K562 (cell line): ENCODE measurements around the gene POLR2B. TPM values are rescaled to one million over a fixed set of nuclear protein-coding genes. Genes with fewer than 3 reads are reported as not detected.

Source experiments
- ATAC-seq: fragments of 200-7000 bp; cut with Tn5 transposase; 3 replicates; pipeline ENCODE4 v1.9.1; 2020; ENCODE audit warnings: moderate library complexity
- BruUV-seq: library from RNA; stranded (reverse); fragments of 400-500 nt; replicated peaks from 2 replicates; lab custom pipeline; 2021; lab: Mats Ljungman, UMichigan
- CTCF ChIA-PET: fragments of 300-600 bp; formaldehyde crosslinking; extraction: SDS; loops from one replicate; lab custom pipeline; 2021; ENCODE audit warnings: low intra/inter-chr PET ratio; lab: Yijun Ruan, JAX
- POLR2A ChIA-PET: fragments of 300-600, 350-650 bp; sonication (Branson Sonifier 250); formaldehyde crosslinking; extraction: SDS; loops from one replicate; lab custom pipeline; 2021; ENCODE audit warnings: antibody characterized with exemption, inconsistent platforms; lab: Yijun Ruan, JAX
- DNase-seq, 4 experiments: peaks; one replicate each; pipeline versions ENCODE4 v3.0.0 to v3.0.0-alpha.2; 2011 to 2018; ENCODE audit warnings: low spot score in 3 of 4, mixed read lengths in 3 of 4; ENCODE audit errors: extremely low read depth in 1 of 4
- FAIRE-seq: peaks from 2 replicates; lab custom pipeline; 2011; peaks lifted over from hg19 to GRCh38; lab: Jason Lieb, UNC
- H2AFZ ChIP-seq: 2 replicates; pipeline ENCODE4 v1.6.0; 2011; ENCODE audit warnings: low read depth, low read length, control low read depth, inconsistent platforms
- H3K27ac ChIP-seq: fragments of 200-600 bp; 3 replicates; pipeline ENCODE4 v1.8.0; 2011; ENCODE audit warnings: low read depth, mild to moderate bottlenecking, control low read depth, inconsistent platforms, low read length, moderate library complexity, mixed read lengths; ENCODE audit errors: extremely low read depth
- H3K27me3 ChIP-seq, 2 experiments: fragments of 300-600 bp in 1 of 2; 2 replicates in 1 of 2; 3 replicates in 1 of 2; pipeline versions ENCODE4 v1.6.0 to v1.8.0; 2011; ENCODE audit warnings: inconsistent platforms in 2 of 2, low read length in 2 of 2, mild to moderate bottlenecking in 1 of 2, mixed read lengths in 1 of 2, moderate library complexity in 1 of 2; ENCODE audit not compliant: control insufficient read depth in 2 of 2, insufficient read depth in 2 of 2
- H3K36me3 ChIP-seq: fragments of 300-600 bp; 3 replicates; pipeline ENCODE4 v1.8.0; 2011; ENCODE audit warnings: mild to moderate bottlenecking, low read length, inconsistent platforms; ENCODE audit not compliant: control insufficient read depth, insufficient read depth
- H3K4me1 ChIP-seq, 2 experiments: fragments of 200-600 bp in 1 of 2; replicated peaks in 1 of 2; 2 replicates in 1 of 2; 3 replicates in 1 of 2; pipeline versions ENCODE4 v1.5.1 to v1.8.0; 2011; ENCODE audit warnings: inconsistent platforms in 2 of 2, low read length in 2 of 2, mild to moderate bottlenecking in 1 of 2, mixed read lengths in 1 of 2, moderate library complexity in 1 of 2; ENCODE audit not compliant: control insufficient read depth in 2 of 2, insufficient read depth in 2 of 2
- H3K4me2 ChIP-seq: 2 replicates; pipeline ENCODE4 v1.6.1; 2011; ENCODE audit warnings: low read length, control low read depth, inconsistent platforms, mixed read lengths; ENCODE audit not compliant: insufficient read depth
- H3K4me3 ChIP-seq: fragments of 200-600 bp; sonication (generic), shearing (Covaris generic); 2 replicates; pipeline ENCODE4 v1.5.1; 2016; ENCODE audit warnings: control low read depth, inconsistent platforms
- H3K79me2 ChIP-seq: fragments of 200-600 bp; 3 replicates; pipeline ENCODE4 v1.8.0; 2011; ENCODE audit warnings: low read length, inconsistent platforms; ENCODE audit not compliant: control insufficient read depth, insufficient read depth
- H3K9ac ChIP-seq, 2 experiments: 2 replicates each; pipeline versions ENCODE4 v1.6.0 to v1.6.1; 2011; ENCODE audit warnings: low read depth in 2 of 2, low read length in 2 of 2, control low read depth in 1 of 2, inconsistent platforms in 1 of 2, mild to moderate bottlenecking in 1 of 2, mixed read lengths in 1 of 2; ENCODE audit not compliant: insufficient read depth in 1 of 2
- H3K9me1 ChIP-seq: one replicate; pipeline ENCODE4 v1.6.0; 2011; ENCODE audit warnings: inconsistent platforms, mild to moderate bottlenecking, low read length, moderate library complexity; ENCODE audit not compliant: control insufficient read depth, insufficient read depth
- H3K9me3 ChIP-seq: replicated peaks from 2 replicates; pipeline ENCODE4 v1.5.1; 2011; ENCODE audit warnings: low read depth, low read length, inconsistent platforms; ENCODE audit not compliant: control insufficient read depth, insufficient read depth
- H4K20me1 ChIP-seq: replicated peaks from 2 replicates; pipeline ENCODE4 v1.6.1; 2011; ENCODE audit warnings: low read length, inconsistent platforms, mixed read lengths; ENCODE audit not compliant: control insufficient read depth, insufficient read depth
- ETS2 ChIP-seq: IDR thresholded peaks from 2 replicates; pipeline ENCODE4 v1.6.1; 2016; ENCODE audit warnings: borderline replicate concordance, missing genetic modification characterization, mild to moderate bottlenecking, moderate library complexity, missing compliant biosample characterization; ENCODE audit not compliant: poor library complexity, severe bottlenecking
- HMG20A ChIP-seq: fragments of 450-650 bp; formaldehyde crosslinking; conservative IDR thresholded peaks from 2 replicates; pipeline ENCODE4 v1.4.0; 2020; ENCODE audit warnings: mild to moderate bottlenecking, mixed read lengths
- ILK ChIP-seq: fragments of 450-650 bp; IDR thresholded peaks from 2 replicates; pipeline ENCODE4 v1.6.1; 2016; ENCODE audit warnings: missing genetic modification characterization, low read depth, mild to moderate bottlenecking, missing compliant biosample characterization, moderate library complexity, borderline replicate concordance
- JUNB ChIP-seq: fragments of 450-650 bp; formaldehyde crosslinking; conservative IDR thresholded peaks from 2 replicates; pipeline ENCODE4 v1.4.0; 2020; ENCODE audit warnings: mild to moderate bottlenecking
- KAT8 ChIP-seq: fragments of 450-650 bp; IDR thresholded peaks from 2 replicates; pipeline ENCODE4 v1.6.1; 2016; ENCODE audit warnings: low read depth, mild to moderate bottlenecking
- KLF13 ChIP-seq: fragments of 450-650 bp; IDR thresholded peaks from 2 replicates; pipeline ENCODE4 v1.6.1; 2016; ENCODE audit warnings: missing genetic modification characterization, low read depth, mild to moderate bottlenecking, missing compliant biosample characterization, moderate library complexity, borderline replicate concordance
- L3MBTL2 ChIP-seq: fragments of 450-650 bp; IDR thresholded peaks from 2 replicates; pipeline ENCODE4 v1.6.1; 2016; ENCODE audit warnings: mild to moderate bottlenecking, moderate library complexity
- MYBL2 ChIP-seq, 2 experiments: fragments of 450-650 bp in 1 of 2; sonication (generic) in 1 of 2; formaldehyde crosslinking in 1 of 2; IDR thresholded peaks; 2 replicates each; pipeline versions ENCODE4 v1.6.1 to v1.8.1; 2017 to 2022; ENCODE audit warnings: borderline replicate concordance in 1 of 2, inconsistent platforms in 1 of 2, low read depth in 1 of 2, mild to moderate bottlenecking in 1 of 2, missing genetic modification reagents in 1 of 2, moderate library complexity in 1 of 2
- NFE2 ChIP-seq: IDR thresholded peaks from 2 replicates; pipeline ENCODE4 v1.6.1; 2014; ENCODE audit warnings: antibody characterized with exemption, low read depth
- SMAD4 ChIP-seq: fragments of 250-450 bp; sonication (Bioruptor Pico); conservative IDR thresholded peaks from 2 replicates; pipeline ENCODE4 v1.8.0; 2021; ENCODE audit warnings: inconsistent platforms, mild to moderate bottlenecking, moderate library complexity
- ZBED1 ChIP-seq: IDR thresholded peaks from 2 replicates; pipeline ENCODE4 v1.6.1; 2014
- ZNF444 ChIP-seq: fragments of 250-450 bp; sonication (Bioruptor Pico); IDR thresholded peaks from 2 replicates; pipeline ENCODE4 v1.4.0; 2020; ENCODE audit warnings: mild to moderate bottlenecking, moderate library complexity
- ZNF699 ChIP-seq: fragments of 250-450 bp; sonication (Bioruptor Pico); IDR thresholded peaks from 2 replicates; pipeline ENCODE4 v1.8.0; 2021; ENCODE audit warnings: mild to moderate bottlenecking, moderate library complexity; ENCODE audit not compliant: insufficient replicate concordance
- WGBS: fragments of 100-300 bp; shearing (Covaris generic); methylation state at CpG from one replicate; pipeline ENCODE4 v1.1.6; 2016; ENCODE audit warnings: low coverage, mixed read lengths; ENCODE audit not compliant: insufficient coverage; ENCODE audit errors: missing lambda C conversion rate; 5-methylcytosine and 5-hydroxymethylcytosine counted together
- in situ Hi-C: fragments of 300-500 bp; cut with MboI; formaldehyde crosslinking; loops from 4 replicates; pipeline ENCODE4 v1.15.0; 2018; ENCODE audit warnings: inconsistent platforms, mixed read lengths
- intact Hi-C: fragments of 100-400 bp; cut with micrococcal nuclease; formaldehyde crosslinking; loops from 2 replicates; pipeline ENCODE4 v1.14.2; 2022
- polyA plus RNA-seq, 8 experiments: library from polyadenylated mRNA; depleted of rRNA in 4 of 8; stranded (reverse) in 5 of 8; unstranded in 3 of 8; fragments of >200 nt; fragmentation: Nextera tagmentation in 2 of 8; fragmentation: Illumina TruSeq in 1 of 8; extraction: Ambion mirVana in 2 of 8; extraction: Trizol in 1 of 8; gene quantifications; 2 replicates each; pipeline versions ENCODE4 v1.2.1 to v1.2.3, GENCODE V29; 2011 to 2014; ENCODE audit warnings: inconsistent platforms in 1 of 8, missing spikeins in 1 of 8
- total RNA-seq, 7 experiments: library from RNA; depleted of rRNA in 6 of 7; stranded (reverse); fragments of >200 nt in 6 of 7; fragmentation: Illumina TruSeq in 2 of 7; extraction: Trizol in 2 of 7; gene quantifications; 2 replicates each; pipeline versions ENCODE4 v1.2.1 to v1.2.3, GENCODE V29; 2011 to 2021; ENCODE audit warnings: low replicate concordance in 1 of 7
- TF ChIP-seq, protein P1 (sequence below), 2 experiments: fragments of 450-650 bp; IDR thresholded peaks; 2 replicates each; pipeline ENCODE4 v1.6.1; 2018; ENCODE audit warnings: mild to moderate bottlenecking in 2 of 2, low read depth in 1 of 2; ENCODE audit not compliant: partially characterized antibody in 2 of 2
- TF ChIP-seq, protein P2 (sequence below): fragments of 250-450 bp; sonication (Bioruptor Pico); IDR thresholded peaks from 2 replicates; pipeline ENCODE4 v1.9.0; 2021; ENCODE audit warnings: mild to moderate bottlenecking, inconsistent platforms

Gene POLR2B
- total and polyA plus RNA-seq, 9 of the 15 experiments (the other 6 are each of a cell fraction or from before 2014, with no cell fraction given): 60.9 to 208 (median 142) TPM

GRCh38 chr4:57070461-57070860 is 91.8 kb downstream of the POLR2B start:
- Histone ChIP-seq H3K4me1 (no peaks in the 10 kb centered on the region), H3K4me3 (no peak overlapping the region), H3K79me2 (no peaks in the 10 kb centered on the region), H3K27ac (no peak overlapping the region), H3K9me1 (no peaks in the 10 kb centered on the region), H3K9me3 (no peaks in the 10 kb centered on the region), H3K4me2 (no peak overlapping the region), H3K27me3 (peaks cover 0 to 8% of the 10 kb centered on the region in 2 experiments; a peak in 3 of 5 replicates), H2AFZ (no peak overlapping the region), H3K9ac (no peak overlapping the region), H4K20me1 (no peaks in the 10 kb centered on the region), H3K36me3 (no peaks in the 10 kb centered on the region)
- in situ Hi-C loops: no loop called here
- POLR2A ChIA-PET: no interaction called here
- intact Hi-C loops: no loop called here
- CTCF ChIA-PET: no interaction called here
- no peak for FAIRE-seq
- no peak for DNase-seq
- no TSS peak for BruUV-seq
- no peak for ATAC-seq
- no peak for TF ChIP-seq NFE2
- no peak for TF ChIP-seq ZNF444 (CRISPR knock-in tag)
- no peak for TF ChIP-seq ZBED1
- TF ChIP-seq ETS2 (tag): no peak
- no peak for TF ChIP-seq KLF13 (tag)
- TF ChIP-seq MYBL2 (IDR thresholded peaks at IDR 0.05; ENCODE audit: low read depth): no peak
- TF ChIP-seq MYBL2 (CRISPR knock-in tag; IDR thresholded peaks at IDR 0.05; ENCODE audit: borderline replicate concordance): no peak
- TF ChIP-seq HMG20A (CRISPR knock-in tag): no peak
- TF ChIP-seq, protein P1, sequence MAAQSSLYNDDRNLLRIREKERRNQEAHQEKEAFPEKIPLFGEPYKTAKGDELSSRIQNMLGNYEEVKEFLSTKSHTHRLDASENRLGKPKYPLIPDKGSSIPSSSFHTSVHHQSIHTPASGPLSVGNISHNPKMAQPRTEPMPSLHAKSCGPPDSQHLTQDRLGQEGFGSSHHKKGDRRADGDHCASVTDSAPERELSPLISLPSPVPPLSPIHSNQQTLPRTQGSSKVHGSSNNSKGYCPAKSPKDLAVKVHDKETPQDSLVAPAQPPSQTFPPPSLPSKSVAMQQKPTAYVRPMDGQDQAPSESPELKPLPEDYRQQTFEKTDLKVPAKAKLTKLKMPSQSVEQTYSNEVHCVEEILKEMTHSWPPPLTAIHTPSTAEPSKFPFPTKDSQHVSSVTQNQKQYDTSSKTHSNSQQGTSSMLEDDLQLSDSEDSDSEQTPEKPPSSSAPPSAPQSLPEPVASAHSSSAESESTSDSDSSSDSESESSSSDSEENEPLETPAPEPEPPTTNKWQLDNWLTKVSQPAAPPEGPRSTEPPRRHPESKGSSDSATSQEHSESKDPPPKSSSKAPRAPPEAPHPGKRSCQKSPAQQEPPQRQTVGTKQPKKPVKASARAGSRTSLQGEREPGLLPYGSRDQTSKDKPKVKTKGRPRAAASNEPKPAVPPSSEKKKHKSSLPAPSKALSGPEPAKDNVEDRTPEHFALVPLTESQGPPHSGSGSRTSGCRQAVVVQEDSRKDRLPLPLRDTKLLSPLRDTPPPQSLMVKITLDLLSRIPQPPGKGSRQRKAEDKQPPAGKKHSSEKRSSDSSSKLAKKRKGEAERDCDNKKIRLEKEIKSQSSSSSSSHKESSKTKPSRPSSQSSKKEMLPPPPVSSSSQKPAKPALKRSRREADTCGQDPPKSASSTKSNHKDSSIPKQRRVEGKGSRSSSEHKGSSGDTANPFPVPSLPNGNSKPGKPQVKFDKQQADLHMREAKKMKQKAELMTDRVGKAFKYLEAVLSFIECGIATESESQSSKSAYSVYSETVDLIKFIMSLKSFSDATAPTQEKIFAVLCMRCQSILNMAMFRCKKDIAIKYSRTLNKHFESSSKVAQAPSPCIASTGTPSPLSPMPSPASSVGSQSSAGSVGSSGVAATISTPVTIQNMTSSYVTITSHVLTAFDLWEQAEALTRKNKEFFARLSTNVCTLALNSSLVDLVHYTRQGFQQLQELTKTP (IDR thresholded peaks at IDR 0.05; ENCODE audit: low read depth in 1 of 2, partially characterized antibody in 2 of 2): no peak
- TF ChIP-seq ILK (tag): no peak
- no peak for TF ChIP-seq JUNB (CRISPR knock-in tag)
- TF ChIP-seq SMAD4: no peak
- TF ChIP-seq, protein P2, sequence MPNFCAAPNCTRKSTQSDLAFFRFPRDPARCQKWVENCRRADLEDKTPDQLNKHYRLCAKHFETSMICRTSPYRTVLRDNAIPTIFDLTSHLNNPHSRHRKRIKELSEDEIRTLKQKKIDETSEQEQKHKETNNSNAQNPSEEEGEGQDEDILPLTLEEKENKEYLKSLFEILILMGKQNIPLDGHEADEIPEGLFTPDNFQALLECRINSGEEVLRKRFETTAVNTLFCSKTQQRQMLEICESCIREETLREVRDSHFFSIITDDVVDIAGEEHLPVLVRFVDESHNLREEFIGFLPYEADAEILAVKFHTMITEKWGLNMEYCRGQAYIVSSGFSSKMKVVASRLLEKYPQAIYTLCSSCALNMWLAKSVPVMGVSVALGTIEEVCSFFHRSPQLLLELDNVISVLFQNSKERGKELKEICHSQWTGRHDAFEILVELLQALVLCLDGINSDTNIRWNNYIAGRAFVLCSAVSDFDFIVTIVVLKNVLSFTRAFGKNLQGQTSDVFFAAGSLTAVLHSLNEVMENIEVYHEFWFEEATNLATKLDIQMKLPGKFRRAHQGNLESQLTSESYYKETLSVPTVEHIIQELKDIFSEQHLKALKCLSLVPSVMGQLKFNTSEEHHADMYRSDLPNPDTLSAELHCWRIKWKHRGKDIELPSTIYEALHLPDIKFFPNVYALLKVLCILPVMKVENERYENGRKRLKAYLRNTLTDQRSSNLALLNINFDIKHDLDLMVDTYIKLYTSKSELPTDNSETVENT (CRISPR knock-in tag): no peak
- TF ChIP-seq KAT8: no peak
- TF ChIP-seq ZNF699 (CRISPR knock-in tag): no peak
- no peak for TF ChIP-seq L3MBTL2
- 0% methylated on average over 2 of the region's 2 CpGs for WGBS
